GM18951 (cell line): Measurements from ENCODE around the gene AKAP6.

Experiments
- POLR2A ChIP-seq: IDR thresholded peaks from 4 replicates; pipeline ENCODE4 v1.6.1; 2011; ENCODE audit warnings: mild to moderate bottlenecking; ENCODE audit not compliant: insufficient read length, insufficient read depth; ENCODE audit errors: extremely low read depth
- in situ Hi-C: fragments of 300-500 bp; cut with MboI; formaldehyde crosslinking; loops from one replicate; pipeline ENCODE4 v1.12.0; 2022; ENCODE audit warnings: low sequenced_read_pairs, mixed read lengths, inconsistent platforms; ENCODE audit not compliant: unreplicated experiment

The AKAP6 gene

GRCh38 chr14:32588448-32589320 is 259.6 kb downstream of the AKAP6 start:
- in situ Hi-C loops = loop anchor here (25.0 kb wide), 2 partner anchors 1199 to 1724 kb away; no protein-coding TSS in a partner anchor

GRCh38 chr14:32590157-32590556 is 261.1 kb downstream of the AKAP6 start:
- no peak for TF ChIP-seq POLR2A
- in situ Hi-C loops = loop anchor here (25.0 kb wide), 2 partner anchors 1197 to 1722 kb away; no protein-coding TSS in a partner anchor

More at GRCh38 chr14:32588448-32589320, 259.6 kb downstream of the AKAP6 start:
- no peak for TF ChIP-seq POLR2A

- no peak for TF ChIP-seq POLR2A
- in situ Hi-C loops = loop anchor here (25.0 kb wide), 2 partner anchors 1194 to 1719 kb away; no protein-coding TSS in a partner anchor
Observed at GRCh38 chr14:32593290-32593942, 264.3 kb downstream of the AKAP6 start.

GRCh38 chr14:32594766-32595165 is 265.7 kb downstream of the AKAP6 start:
- TF ChIP-seq POLR2A = no peak
- in situ Hi-C loops = loop anchor here (25.0 kb wide), 2 partner anchors 1193 to 1718 kb away; no protein-coding TSS in a partner anchor

- in situ Hi-C loops = loop anchor here (25.0 kb wide), 2 partner anchors 1192 to 1717 kb away; no protein-coding TSS in a partner anchor
- TF ChIP-seq POLR2A = no peak
Observed at GRCh38 chr14:32595497-32595896, 266.4 kb downstream of the AKAP6 start.

- in situ Hi-C loops = loop anchor here (25.0 kb wide), 2 partner anchors 1191 to 1716 kb away; no protein-coding TSS in a partner anchor
Observed at GRCh38 chr14:32596390-32596789, 267.3 kb downstream of the AKAP6 start.

GRCh38 chr14:32597771-32598170 is 268.7 kb downstream of the AKAP6 start:
- in situ Hi-C loops = loop anchor here (25.0 kb wide), 2 partner anchors 1190 to 1715 kb away; no protein-coding TSS in a partner anchor
- no peak for TF ChIP-seq POLR2A

More at GRCh38 chr14:32596390-32596789, 267.3 kb downstream of the AKAP6 start:
- TF ChIP-seq POLR2A = no peak

- in situ Hi-C loops = no loop called here
- no peak for TF ChIP-seq POLR2A
Observed at GRCh38 chr14:32601069-32601468, 272.0 kb downstream of the AKAP6 start.

GRCh38 chr14:32601906-32602305 is 272.8 kb downstream of the AKAP6 start:
- in situ Hi-C loops = no loop called here
- no peak for TF ChIP-seq POLR2A

GRCh38 chr14:32602699-32603098 is 273.6 kb downstream of the AKAP6 start:
- TF ChIP-seq POLR2A = no peak
- in situ Hi-C loops = no loop called here

- in situ Hi-C loops = no loop called here
- no peak for TF ChIP-seq POLR2A
Observed at GRCh38 chr14:32603992-32604565, 275.0 kb downstream of the AKAP6 start.

GRCh38 chr14:32606301-32606700 is 277.2 kb downstream of the AKAP6 start:
- no peak for TF ChIP-seq POLR2A
- in situ Hi-C loops = no loop called here

GRCh38 chr14:32607399-32607798 is 278.3 kb downstream of the AKAP6 start:
- in situ Hi-C loops = no loop called here
- no peak for TF ChIP-seq POLR2A

- no peak for TF ChIP-seq POLR2A
Observed at GRCh38 chr14:32608857-32609256, 279.8 kb downstream of the AKAP6 start.

More at GRCh38 chr14:32608857-32609256, 279.8 kb downstream of the AKAP6 start:
- in situ Hi-C loops = no loop called here
